Neuron (in vitro differentiated cells): ENCODE results near the gene SCGB3A2.
"Not testable (repeated sequence)": the region's sequence is repeated elsewhere in the genome, so short reads cannot be mapped to it uniquely, and the experiment has no call there.

Experiments
- H2AFZ ChIP-seq: one replicate; pipeline ENCODE4 v1.6.1; 2013; ENCODE audit warnings: low read depth, mild to moderate bottlenecking, inconsistent platforms, low read length, moderate library complexity
- H3K27me3 ChIP-seq: one replicate; pipeline ENCODE4 v1.6.1; 2013; ENCODE audit warnings: low read length; ENCODE audit not compliant: insufficient read depth
- H3K36me3 ChIP-seq: one replicate; pipeline ENCODE4 v1.6.1; 2013; ENCODE audit warnings: low read length; ENCODE audit not compliant: insufficient read depth
- H3K4me1 ChIP-seq: one replicate; pipeline ENCODE4 v1.6.1; 2013; ENCODE audit warnings: low read length; ENCODE audit not compliant: insufficient read depth
- H3K4me3 ChIP-seq: 2 replicates; pipeline ENCODE4 v1.5.1; 2013; ENCODE audit warnings: mild to moderate bottlenecking, low read length, moderate library complexity
- H3K9me3 ChIP-seq: one replicate; pipeline ENCODE4 v1.6.1; 2013; ENCODE audit warnings: low read length

Gene SCGB3A2

GRCh38 chr5:147854331-147854730 is 24.2 kb upstream of the SCGB3A2 start:
- Histone ChIP-seq H3K36me3 (no peaks in the 10 kb centered on the region), H3K4me3 (no peak overlapping the region), H3K9me3 (no peaks in the 10 kb centered on the region), H2AFZ (no peak overlapping the region), H3K27me3 (peaks cover 5% of the 10 kb centered on the region), H3K4me1 (no peaks in the 10 kb centered on the region)

GRCh38 chr5:147854894-147855773 is 23.4 kb upstream of the SCGB3A2 start:
- no peak overlapping the region for H3K4me3 ChIP-seq
- no peaks in the 10 kb centered on the region for H3K36me3 ChIP-seq
- no peak overlapping the region for H2AFZ ChIP-seq
- H3K27me3 ChIP-seq = peaks cover 5% of the 10 kb centered on the region
- no peaks in the 10 kb centered on the region for H3K4me1 ChIP-seq
- H3K9me3 ChIP-seq = no peaks in the 10 kb centered on the region

- no peaks in the 10 kb centered on the region for H3K36me3 ChIP-seq
- no peaks in the 10 kb centered on the region for H3K9me3 ChIP-seq
- peaks cover 5% of the 10 kb centered on the region for H3K27me3 ChIP-seq
These were observed 22.8 kb upstream of the SCGB3A2 start for GRCh38 chr5:147855774-147856069.

GRCh38 chr5:147856801-147857200 is 21.7 kb upstream of the SCGB3A2 start:
- Histone ChIP-seq H3K9me3 (no peaks in the 10 kb centered on the region), H3K27me3 (peaks cover 5% of the 10 kb centered on the region), H3K4me3 (no peak overlapping the region), H3K4me1 (no peaks in the 10 kb centered on the region), H2AFZ (no peak overlapping the region), H3K36me3 (no peaks in the 10 kb centered on the region)

More at GRCh38 chr5:147855774-147856069, 22.8 kb upstream of the SCGB3A2 start:
- H2AFZ ChIP-seq = no peak overlapping the region
- H3K4me3 ChIP-seq = no peak overlapping the region
- H3K4me1 ChIP-seq = no peaks in the 10 kb centered on the region

- H3K9me3 ChIP-seq = no peaks in the 10 kb centered on the region
- no peaks in the 10 kb centered on the region for H3K36me3 ChIP-seq
- no peak overlapping the region for H3K4me3 ChIP-seq
- no peaks in the 10 kb centered on the region for H3K4me1 ChIP-seq
- H3K27me3 ChIP-seq = peaks cover 5% of the 10 kb centered on the region
- H2AFZ ChIP-seq = no peak overlapping the region
These were observed 21.0 kb upstream of the SCGB3A2 start for GRCh38 chr5:147857302-147858129.

GRCh38 chr5:147858565-147858964 is 19.9 kb upstream of the SCGB3A2 start:
- Histone ChIP-seq H3K4me3 (no peak overlapping the region), H3K9me3 (no peaks in the 10 kb centered on the region), H3K27me3 (peaks cover 1% of the 10 kb centered on the region), H3K4me1 (no peaks in the 10 kb centered on the region), H2AFZ (no peak overlapping the region), H3K36me3 (no peaks in the 10 kb centered on the region)

- no peaks in the 10 kb centered on the region for H3K4me1 ChIP-seq
- H2AFZ ChIP-seq = no peak overlapping the region
- no peak overlapping the region for H3K4me3 ChIP-seq
- H3K36me3 ChIP-seq = no peaks in the 10 kb centered on the region
- no peaks in the 10 kb centered on the region for H3K9me3 ChIP-seq
- H3K27me3 ChIP-seq = no peaks in the 10 kb centered on the region
These were observed 18.4 kb upstream of the SCGB3A2 start for GRCh38 chr5:147859962-147860640.

- Histone ChIP-seq H2AFZ (no peak overlapping the region), H3K36me3 (no peaks in the 10 kb centered on the region), H3K9me3 (no peaks in the 10 kb centered on the region), H3K4me3 (no peak overlapping the region), H3K4me1 (no peaks in the 10 kb centered on the region), H3K27me3 (no peaks in the 10 kb centered on the region)
These were observed 17.9 kb upstream of the SCGB3A2 start for GRCh38 chr5:147860641-147861025.

GRCh38 chr5:147863454-147864158 is 14.9 kb upstream of the SCGB3A2 start:
- H3K9me3 ChIP-seq = no peaks in the 10 kb centered on the region
- no peaks in the 10 kb centered on the region for H3K27me3 ChIP-seq
- H2AFZ ChIP-seq = no peak overlapping the region
- H3K36me3 ChIP-seq = no peaks in the 10 kb centered on the region
- no peaks in the 10 kb centered on the region for H3K4me1 ChIP-seq
- no peak overlapping the region for H3K4me3 ChIP-seq

- Histone ChIP-seq H3K9me3 (no peaks in the 10 kb centered on the region), H3K36me3 (no peaks in the 10 kb centered on the region), H3K4me3 (no peak overlapping the region), H2AFZ (no peak overlapping the region), H3K27me3 (peaks cover 2% of the 10 kb centered on the region), H3K4me1 (no peaks in the 10 kb centered on the region)
These were observed 9.4 kb upstream of the SCGB3A2 start for GRCh38 chr5:147869112-147869511.

GRCh38 chr5:147869892-147870291 is 8.6 kb upstream of the SCGB3A2 start:
- not testable (repeated sequence) for H3K4me3 ChIP-seq, H3K27me3 ChIP-seq, H3K36me3 ChIP-seq, H2AFZ ChIP-seq, H3K9me3 ChIP-seq, H3K4me1 ChIP-seq

- peaks cover 10% of the 10 kb centered on the region for H3K4me1 ChIP-seq
- H3K4me3 ChIP-seq, H2AFZ ChIP-seq, H3K27me3 ChIP-seq, H3K9me3 ChIP-seq, H3K36me3 ChIP-seq: not testable (repeated sequence)
These were observed 6.4 kb upstream of the SCGB3A2 start for GRCh38 chr5:147871980-147872549.
